GM12874 (cell line): Measurements from ENCODE around the gene CA5B.

Experiments used
- TF ChIP-seq, protein P1 (sequence below): IDR thresholded peaks from 2 replicates; pipeline ENCODE4 v1.5.1; 2011; ENCODE audit warnings: low read depth, mild to moderate bottlenecking, control low read depth, low read length, moderate library complexity; ENCODE audit not compliant: insufficient read depth

CA5B gene

DNA sequence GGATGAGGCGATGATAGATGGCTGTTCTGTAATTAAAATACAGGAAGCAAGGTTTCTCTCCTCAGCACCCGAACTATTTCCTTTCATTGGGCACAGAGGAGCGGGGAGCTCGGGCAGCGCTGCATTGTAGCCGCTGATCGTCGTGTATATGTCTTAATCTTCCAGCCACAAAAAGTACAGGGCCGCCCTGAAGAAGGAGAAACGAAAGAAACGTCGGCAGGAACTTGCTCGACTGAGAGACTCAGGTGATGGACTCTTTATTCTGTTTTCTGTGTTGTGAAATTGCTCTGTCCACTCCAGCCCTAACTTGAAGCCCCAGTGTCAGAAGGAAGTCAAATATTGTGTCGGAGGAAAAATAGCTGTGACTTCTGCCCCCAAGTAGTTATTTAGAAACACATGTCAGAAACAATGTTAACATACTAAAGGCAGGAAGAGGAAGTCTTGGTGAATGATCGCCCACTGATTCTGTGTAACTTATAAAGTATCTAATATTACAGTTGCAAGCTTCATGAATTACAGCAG, 52.8 kb downstream of the CA5B start:
- TF ChIP-seq, protein P1, sequence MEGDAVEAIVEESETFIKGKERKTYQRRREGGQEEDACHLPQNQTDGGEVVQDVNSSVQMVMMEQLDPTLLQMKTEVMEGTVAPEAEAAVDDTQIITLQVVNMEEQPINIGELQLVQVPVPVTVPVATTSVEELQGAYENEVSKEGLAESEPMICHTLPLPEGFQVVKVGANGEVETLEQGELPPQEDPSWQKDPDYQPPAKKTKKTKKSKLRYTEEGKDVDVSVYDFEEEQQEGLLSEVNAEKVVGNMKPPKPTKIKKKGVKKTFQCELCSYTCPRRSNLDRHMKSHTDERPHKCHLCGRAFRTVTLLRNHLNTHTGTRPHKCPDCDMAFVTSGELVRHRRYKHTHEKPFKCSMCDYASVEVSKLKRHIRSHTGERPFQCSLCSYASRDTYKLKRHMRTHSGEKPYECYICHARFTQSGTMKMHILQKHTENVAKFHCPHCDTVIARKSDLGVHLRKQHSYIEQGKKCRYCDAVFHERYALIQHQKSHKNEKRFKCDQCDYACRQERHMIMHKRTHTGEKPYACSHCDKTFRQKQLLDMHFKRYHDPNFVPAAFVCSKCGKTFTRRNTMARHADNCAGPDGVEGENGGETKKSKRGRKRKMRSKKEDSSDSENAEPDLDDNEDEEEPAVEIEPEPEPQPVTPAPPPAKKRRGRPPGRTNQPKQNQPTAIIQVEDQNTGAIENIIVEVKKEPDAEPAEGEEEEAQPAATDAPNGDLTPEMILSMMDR, result no peak

DNA sequence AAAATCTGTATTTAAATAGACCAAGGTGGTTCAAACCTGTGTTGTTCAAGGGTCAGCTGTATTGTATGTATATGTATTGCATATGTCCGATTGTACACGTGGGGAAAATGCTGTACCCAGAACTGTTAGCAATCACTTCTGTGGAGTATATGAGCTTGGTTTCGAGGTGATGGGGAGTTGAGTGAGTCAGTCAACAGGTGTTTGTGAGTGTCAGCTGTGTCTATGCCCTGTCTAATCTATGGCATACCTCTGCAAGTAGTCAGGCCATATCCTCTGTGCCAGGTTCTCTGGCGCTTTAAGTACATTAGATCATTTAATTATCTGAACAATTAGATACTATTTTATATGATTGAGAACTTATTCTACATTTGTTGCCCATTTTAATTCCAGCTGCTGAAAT, 59.6 kb downstream of the CA5B start:
- TF ChIP-seq, protein P1, result no peak

DNA sequence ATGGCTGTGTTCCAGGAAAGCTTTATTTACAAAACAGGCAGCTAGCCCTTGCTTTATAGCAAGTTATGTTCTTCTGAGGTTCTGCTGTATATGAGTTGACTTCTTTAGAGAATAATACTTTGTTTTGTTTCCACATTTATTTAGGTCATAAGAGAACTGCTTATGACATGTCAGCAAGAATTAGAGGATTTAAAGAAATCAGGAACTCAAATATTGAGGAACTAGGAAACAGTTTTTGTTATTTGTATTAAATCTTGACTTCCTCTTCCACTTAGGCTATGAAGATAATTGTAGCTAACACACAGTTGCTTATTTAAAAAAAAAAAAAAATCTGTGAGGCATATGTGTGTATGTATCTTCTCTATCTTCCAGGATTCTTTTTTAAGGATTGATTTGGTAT, 66.5 kb downstream of the CA5B start:
- TF ChIP-seq, protein P1, result no peak

DNA sequence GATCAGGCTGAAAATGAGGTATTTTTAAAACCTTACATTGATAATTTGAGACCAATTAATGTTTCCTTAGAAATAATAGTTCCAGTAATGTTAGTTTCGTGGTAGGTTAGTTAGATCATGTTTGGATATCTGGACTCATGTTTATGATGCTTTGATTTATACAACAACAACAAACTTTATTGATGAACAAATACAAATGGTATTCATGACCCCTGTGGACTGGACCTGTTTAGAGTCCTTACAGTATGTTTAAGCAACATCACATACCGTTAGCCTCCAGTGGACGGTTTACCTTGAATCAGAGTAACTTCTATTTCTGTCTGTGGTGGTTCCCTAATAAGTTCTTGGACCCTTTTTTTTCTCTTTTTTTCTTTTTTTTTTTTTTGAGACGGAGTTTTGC, 70.2 kb downstream of the CA5B start:
- TF ChIP-seq, protein P1, result no peak

DNA sequence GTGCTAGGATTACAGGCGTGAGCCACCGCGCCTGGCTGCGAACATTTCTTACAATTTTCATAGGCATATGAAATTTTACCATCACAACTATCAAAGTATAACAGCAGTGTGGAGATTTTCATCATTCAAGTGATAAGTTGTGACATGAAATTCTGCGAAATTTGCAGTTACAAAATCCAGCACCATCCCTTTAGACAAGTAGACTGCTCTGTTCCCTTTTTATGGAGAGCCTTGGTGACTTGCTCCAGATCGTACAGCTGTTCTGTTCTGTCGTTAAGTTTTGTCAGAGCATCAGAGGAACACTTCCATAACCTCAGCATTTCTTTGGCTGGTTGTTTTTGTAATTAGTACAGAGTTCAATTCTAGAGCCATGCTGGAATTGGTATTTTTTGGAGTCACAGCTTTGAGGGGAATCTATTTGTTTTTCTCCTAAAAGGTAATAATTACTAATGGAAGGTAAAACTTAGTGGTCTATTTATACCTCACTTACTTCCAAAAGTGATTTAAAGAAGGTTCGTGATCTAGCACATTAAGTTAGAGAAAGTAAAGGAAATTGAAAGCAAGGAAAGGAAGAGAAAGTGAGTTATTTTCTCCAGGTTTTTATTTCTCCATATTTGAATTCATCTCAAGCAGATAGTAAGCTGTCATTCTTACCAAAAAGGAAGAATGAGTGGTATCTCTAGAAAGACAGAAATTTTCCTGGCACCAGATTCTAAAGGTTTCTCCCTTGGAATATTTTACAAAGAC, 74.3 kb downstream of the CA5B start:
- TF ChIP-seq, protein P1, result no peak

DNA sequence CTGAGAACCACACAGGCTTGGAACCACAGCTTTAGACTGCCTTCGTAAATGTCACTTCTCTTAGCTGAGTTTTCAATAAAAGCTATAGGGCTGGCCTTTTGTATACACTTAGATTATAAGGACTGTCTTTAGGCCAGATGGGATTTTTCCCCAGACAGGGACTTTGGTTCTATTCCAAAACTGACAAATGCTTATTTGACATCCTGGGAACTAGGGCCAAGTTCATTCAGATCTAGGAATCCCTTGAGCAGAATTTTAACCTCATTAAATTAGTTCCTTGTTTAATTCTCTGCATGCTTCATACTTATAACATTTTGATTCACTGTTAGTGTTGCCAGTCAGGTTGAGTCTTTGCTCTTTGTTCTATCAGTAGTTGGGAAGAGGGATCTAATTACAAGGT, 75.3 kb downstream of the CA5B start:
- TF ChIP-seq, protein P1, result no peak

DNA sequence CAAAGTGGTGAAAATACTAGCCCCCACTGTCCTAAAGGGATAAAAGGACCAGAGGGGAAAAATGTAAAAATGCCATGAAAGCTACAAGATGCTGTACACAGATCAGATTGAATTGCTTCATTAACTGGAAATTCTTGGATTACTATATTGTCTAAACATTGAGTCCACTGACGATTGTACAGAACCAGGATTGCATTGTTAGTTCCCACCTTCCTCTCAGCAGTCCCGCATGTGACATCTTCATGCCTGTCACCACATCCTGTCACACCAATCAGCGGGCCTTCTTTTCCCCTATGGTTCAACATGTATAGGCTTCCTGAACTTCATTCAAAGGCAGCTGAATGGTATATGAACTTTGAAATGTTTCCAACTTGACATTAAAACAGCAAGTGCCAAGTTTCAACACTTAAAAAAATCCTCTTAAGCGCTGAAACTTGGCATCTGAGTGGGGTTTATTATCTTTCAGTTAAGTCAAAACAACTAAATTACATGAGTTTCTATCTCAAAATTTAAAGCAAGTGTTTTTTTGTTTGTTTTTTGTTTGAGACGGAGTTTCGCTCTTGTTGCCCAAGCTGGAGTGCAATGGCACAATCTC, 76.8 kb downstream of the CA5B start:
- TF ChIP-seq, protein P1, result no peak
